H1 (cell line): Measurements from ENCODE around the gene CUBN. TPM values are rescaled to one million over a fixed set of nuclear protein-coding genes. Genes with fewer than 3 reads are reported as not detected.

ENCODE experiments used
- CTCF ChIA-PET: fragments of 300-600 bp; sonication (Branson Sonifier 250); formaldehyde crosslinking; loops from one replicate; lab custom pipeline; 2021; ENCODE audit not compliant: partially characterized antibody; lab: Charles Lee
- POLR2A ChIA-PET: fragments of 300-600 bp; sonication (Branson Sonifier 250); formaldehyde crosslinking; loops from one replicate; lab custom pipeline; 2021; ENCODE audit warnings: inconsistent platforms; ENCODE audit not compliant: partially characterized antibody; lab: Charles Lee
- DNase-seq, 2 experiments: peaks; one replicate each; pipeline versions ENCODE4 v3.0.0 to v3.0.0-alpha.2; 2010 to 2022; ENCODE audit warnings: low spot score in 2 of 2, low read depth in 1 of 2, mixed read lengths in 1 of 2
- FAIRE-seq: peaks from 2 replicates; lab custom pipeline; 2011; peaks lifted over from hg19 to GRCh38; lab: Jason Lieb, UNC
- H2AFZ ChIP-seq: 2 replicates; pipeline ENCODE4 v1.8.1; 2012; ENCODE audit warnings: low read length, inconsistent platforms
- H2AK5ac ChIP-seq: 2 replicates; pipeline ENCODE4 v1.6.1; 2013; ENCODE audit warnings: low read depth, low read length
- H2BK120ac ChIP-seq: replicated peaks from 2 replicates; pipeline ENCODE3; 2013; ENCODE audit warnings: low read depth, low read length, inconsistent platforms
- H2BK12ac ChIP-seq: 2 replicates; pipeline ENCODE4 v1.6.1; 2013; ENCODE audit warnings: low read depth, low read length
- H2BK15ac ChIP-seq: 2 replicates; pipeline ENCODE4 v1.6.1; 2013; ENCODE audit warnings: low read length
- H2BK20ac ChIP-seq: 2 replicates; pipeline ENCODE4 v1.6.1; 2013; ENCODE audit warnings: low read length
- H2BK5ac ChIP-seq: 2 replicates; pipeline ENCODE4 v1.6.1; 2013; ENCODE audit warnings: low read depth, low read length
- H3K14ac ChIP-seq: 2 replicates; pipeline ENCODE4 v1.6.1; 2013; ENCODE audit warnings: inconsistent platforms; ENCODE audit not compliant: insufficient read length
- H3K18ac ChIP-seq: 2 replicates; pipeline ENCODE4 v1.6.1; 2013; ENCODE audit warnings: low read length; ENCODE audit errors: extremely low read depth
- H3K23ac ChIP-seq: 2 replicates; pipeline ENCODE4 v1.6.1; 2013; ENCODE audit warnings: inconsistent platforms; ENCODE audit not compliant: insufficient read length
- H3K23me2 ChIP-seq: 2 replicates; pipeline ENCODE4 v1.6.1; 2013; ENCODE audit warnings: low read depth, low read length
- H3K27ac ChIP-seq: 2 replicates; pipeline ENCODE4 v1.6.1; 2011; ENCODE audit warnings: low read depth, low read length, inconsistent platforms
- H3K27me3 ChIP-seq, 4 experiments: replicated peaks in 1 of 4; 1 replicate in 1 of 4; 2 replicates in 3 of 4; pipeline versions ENCODE4 v1.6.1 to v1.8.1; 2011 to 2013; ENCODE audit warnings: low read length in 3 of 4, mild to moderate bottlenecking in 3 of 4, inconsistent platforms in 2 of 4, mixed read lengths in 2 of 4, moderate library complexity in 1 of 4; ENCODE audit not compliant: control insufficient read depth in 3 of 4, insufficient read depth in 3 of 4; ENCODE audit errors: extremely low read depth in 1 of 4
- H3K36me3 ChIP-seq, 4 experiments: 2 replicates each; pipeline versions ENCODE4 v1.6.1 to v1.8.1; 2011 to 2013; ENCODE audit warnings: mild to moderate bottlenecking in 4 of 4, low read length in 3 of 4, moderate library complexity in 2 of 4, control low read depth in 1 of 4, inconsistent platforms in 1 of 4; ENCODE audit not compliant: insufficient read depth in 4 of 4, control insufficient read depth in 2 of 4
- H3K4ac ChIP-seq: replicated peaks from 2 replicates; pipeline ENCODE3; 2013; ENCODE audit warnings: low read length, low read depth, mixed read lengths, inconsistent platforms; ENCODE audit not compliant: insufficient read length
- H3K4me1 ChIP-seq, 4 experiments: replicated peaks in 1 of 4; 1 replicate in 1 of 4; 2 replicates in 3 of 4; pipeline versions ENCODE4 v1.6.1 to v1.8.1; 2011 to 2013; ENCODE audit warnings: low read length in 3 of 4, inconsistent platforms in 2 of 4, mixed read lengths in 1 of 4; ENCODE audit not compliant: insufficient read depth in 4 of 4, control insufficient read depth in 3 of 4
- H3K4me2 ChIP-seq, 2 experiments: 2 replicates each; pipeline versions ENCODE4 v1.6.1 to v1.8.1; 2011 to 2013; ENCODE audit warnings: low read depth in 2 of 2, low read length in 2 of 2, control low read depth in 1 of 2, inconsistent platforms in 1 of 2, mild to moderate bottlenecking in 1 of 2; ENCODE audit not compliant: insufficient read depth in 1 of 2
- H3K4me3 ChIP-seq, 4 experiments: fragments of 200-600, 300-600 bp in 1 of 4; sonication (generic), shearing (Covaris generic), sonication (Bioruptor Twin) in 1 of 4; 2 replicates each; pipeline versions ENCODE4 v1.5.1 to v1.8.1; 2011 to 2016; ENCODE audit warnings: low read length in 4 of 4, low read depth in 3 of 4, control low read depth in 2 of 4, inconsistent platforms in 2 of 4, mild to moderate bottlenecking in 2 of 4, mixed read lengths in 1 of 4, moderate library complexity in 1 of 4; ENCODE audit not compliant: insufficient read depth in 2 of 4; ENCODE audit errors: extremely low read depth in 1 of 4
- H3K56ac ChIP-seq: replicated peaks from 2 replicates; pipeline ENCODE3; 2013; ENCODE audit warnings: low read depth, mild to moderate bottlenecking, mixed read lengths, low read length, inconsistent platforms; ENCODE audit not compliant: insufficient read length
- H3K79me1 ChIP-seq: 2 replicates; pipeline ENCODE4 v1.6.1; 2013; ENCODE audit warnings: low read depth, low read length, control low read depth
- H3K79me2 ChIP-seq, 2 experiments: 2 replicates each; pipeline versions ENCODE4 v1.6.1 to v1.8.1; 2012 to 2013; ENCODE audit warnings: low read length in 2 of 2, mild to moderate bottlenecking in 2 of 2, inconsistent platforms in 1 of 2; ENCODE audit not compliant: insufficient read depth in 2 of 2, control insufficient read depth in 1 of 2
- H3K9ac ChIP-seq, 4 experiments: replicated peaks in 1 of 4; 1 replicate in 1 of 4; 2 replicates in 3 of 4; pipeline versions ENCODE4 v1.6.1 to v1.8.1; 2011 to 2013; ENCODE audit warnings: low read depth in 3 of 4, low read length in 3 of 4, control low read depth in 2 of 4, mild to moderate bottlenecking in 2 of 4, moderate library complexity in 2 of 4, inconsistent platforms in 1 of 4; ENCODE audit errors: extremely low read depth in 1 of 4
- H3K9me3 ChIP-seq, 2 experiments: 2 replicates each; pipeline versions ENCODE4 v1.6.1 to v1.8.1; 2012 to 2013; ENCODE audit warnings: mild to moderate bottlenecking in 2 of 2, moderate library complexity in 2 of 2, control low read depth in 1 of 2, inconsistent platforms in 1 of 2, low read depth in 1 of 2, low read length in 1 of 2, mixed read lengths in 1 of 2; ENCODE audit not compliant: insufficient read depth in 2 of 2
- H4K20me1 ChIP-seq, 2 experiments: replicated peaks in 1 of 2; 2 replicates each; pipeline versions ENCODE3 to v1.8.1; 2011 to 2013; ENCODE audit warnings: inconsistent platforms in 2 of 2, low read length in 2 of 2, mild to moderate bottlenecking in 1 of 2; ENCODE audit not compliant: insufficient read depth in 2 of 2, control insufficient read depth in 1 of 2
- H4K5ac ChIP-seq: 2 replicates; pipeline ENCODE4 v1.6.1; 2013; ENCODE audit warnings: low read length, low read depth, mixed read lengths, inconsistent platforms; ENCODE audit not compliant: insufficient read length
- H4K8ac ChIP-seq: 2 replicates; pipeline ENCODE4 v1.8.0; 2013; ENCODE audit warnings: mild to moderate bottlenecking, moderate library complexity, low read length, inconsistent platforms; ENCODE audit not compliant: insufficient read depth; ENCODE audit errors: extremely low read depth
- H4K91ac ChIP-seq: replicated peaks from 2 replicates; pipeline ENCODE3; 2013; ENCODE audit warnings: low read length, mixed read lengths, inconsistent platforms; ENCODE audit not compliant: insufficient read length
- ASH2L ChIP-seq: fragments of 200-600, 300-600 bp; sonication (generic); IDR thresholded peaks from one replicate; pipeline ENCODE4 v1.7.1; 2017; ENCODE audit warnings: low read length
- BRCA1 ChIP-seq: IDR thresholded peaks from 2 replicates; pipeline ENCODE4 v1.6.1; 2012; ENCODE audit warnings: low read depth, low read length, improper control_type of control experiment
- EZH2 ChIP-seq: fragments of 200-600 bp; sonication (generic); IDR thresholded peaks from 2 replicates; pipeline ENCODE4 v1.7.1; 2012; ENCODE audit warnings: low read depth, mild to moderate bottlenecking, moderate library complexity, low read length, inconsistent platforms; ENCODE audit not compliant: severe bottlenecking
- HDAC2 ChIP-seq, 2 experiments: fragments of 300-600 bp in 1 of 2; sonication (generic) in 1 of 2; IDR thresholded peaks; 2 replicates each; pipeline ENCODE4 v1.6.1; 2011 to 2012; ENCODE audit warnings: low read depth in 2 of 2, low read length in 2 of 2, mild to moderate bottlenecking in 2 of 2, moderate library complexity in 2 of 2, borderline replicate concordance in 1 of 2, inconsistent platforms in 1 of 2
- KDM1A ChIP-seq: fragments of 200-600, 300-600 bp; sonication (generic); IDR thresholded peaks from 2 replicates; pipeline ENCODE4 v1.7.1; 2016; ENCODE audit warnings: mild to moderate bottlenecking, low read length, borderline replicate concordance
- KDM4A ChIP-seq: IDR thresholded peaks from one replicate; pipeline ENCODE4 v1.7.1; 2012; ENCODE audit warnings: low read depth, mild to moderate bottlenecking, moderate library complexity, low read length, inconsistent platforms; ENCODE audit not compliant: severe bottlenecking
- NRF1 ChIP-seq: IDR thresholded peaks from 2 replicates; pipeline ENCODE4 v1.6.1; 2011; ENCODE audit warnings: mild to moderate bottlenecking, low read depth, low read length, improper control_type of control experiment
- POU5F1 ChIP-seq: IDR thresholded peaks from 2 replicates; pipeline ENCODE4 v1.6.1; 2011; ENCODE audit warnings: low read depth, mild to moderate bottlenecking, low read length, moderate library complexity
- RNF2 ChIP-seq: fragments of 200-900, 300-1000 bp; sonication (generic); IDR thresholded peaks from 2 replicates; pipeline ENCODE4 v1.7.1; 2016; ENCODE audit warnings: borderline replicate concordance, low read depth, mild to moderate bottlenecking, antibody characterized with exemption, low read length; ENCODE audit not compliant: poor library complexity, severe bottlenecking; ENCODE audit errors: missing control alignments
- SIN3A ChIP-seq, 2 experiments: IDR thresholded peaks in 1 of 2; conservative IDR thresholded peaks in 1 of 2; 2 replicates each; pipeline ENCODE4 v1.6.1; 2011 to 2012; ENCODE audit warnings: low read length in 2 of 2, improper control_type of control experiment in 1 of 2, low read depth in 1 of 2, mild to moderate bottlenecking in 1 of 2
- SP2 ChIP-seq: IDR thresholded peaks from 2 replicates; pipeline ENCODE4 v1.6.1; 2012; ENCODE audit warnings: mild to moderate bottlenecking, low read length, inconsistent platforms
- TAF1 ChIP-seq: IDR thresholded peaks from 2 replicates; pipeline ENCODE4 v1.6.1; 2011; ENCODE audit warnings: mild to moderate bottlenecking, low read depth, low read length
- WGBS, 2 experiments: shearing (Covaris generic) in 1 of 2; methylation state at CpG; one replicate each; pipeline versions ENCODE4 v1.1.6 to v1.1.7; 2013 to 2015; ENCODE audit warnings: low lambda C conversion rate in 2 of 2, mixed read lengths in 2 of 2, inconsistent platforms in 1 of 2, low coverage in 1 of 2, missing lambda C conversion rate in 1 of 2; ENCODE audit not compliant: insufficient replicate concordance in 2 of 2, insufficient coverage in 1 of 2, insufficient read length in 1 of 2; ENCODE audit errors: extremely low coverage in 1 of 2, missing lambda C conversion rate in 1 of 2; 5-methylcytosine and 5-hydroxymethylcytosine counted together
- polyA plus RNA-seq, 7 experiments: library from polyadenylated mRNA; depleted of rRNA in 3 of 7; stranded (reverse) in 5 of 7; unstranded in 2 of 7; fragments of >200 nt in 5 of 7; fragments of 200-250 nt in 2 of 7; gene quantifications; 1 replicate in 5 of 7; 2 replicates in 1 of 7; 4 replicates in 1 of 7; pipeline versions ENCODE4 v1.2.1 to v1.2.3, GENCODE V29; 2011 to 2013; ENCODE audit warnings: missing spikeins in 2 of 7, mixed read lengths in 2 of 7
- total RNA-seq: library from RNA; stranded (reverse); fragmentation: NEBNext Ultra II Directional; extraction: Animal tissue kit (Norgen Biotek cat#: 25700); gene quantifications from 2 replicates; pipeline ENCODE4 v1.2.1, GENCODE V29; 2021
- TF ChIP-seq, protein P1 (sequence below): IDR thresholded peaks from 2 replicates; pipeline ENCODE4 v1.6.1; 2012; ENCODE audit warnings: inconsistent platforms

CUBN gene
- total and polyA plus RNA-seq, 2 of the 8 experiments (the other 6 are each of a cell fraction or from before 2014, with no cell fraction given) = 0.04 to 0.08 TPM

DNA sequence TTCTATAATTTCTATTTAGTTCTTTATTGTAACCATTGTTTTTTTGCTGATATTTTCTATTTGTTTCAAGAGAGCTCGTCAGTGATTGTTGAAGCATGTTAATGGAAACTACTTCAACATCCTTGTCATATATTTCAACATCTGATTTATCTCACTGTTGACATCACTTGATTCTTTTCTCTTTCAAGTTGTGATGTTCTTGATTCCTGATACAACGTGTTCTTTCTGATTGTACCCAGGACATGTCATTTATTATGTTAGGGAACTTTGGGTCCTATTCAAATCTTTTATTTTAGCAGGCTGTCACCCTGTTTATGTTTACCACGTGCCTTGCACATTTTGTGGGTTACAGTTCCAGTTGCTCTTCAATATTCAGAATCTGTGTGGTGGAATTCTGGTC is 232.6 kb downstream of the CUBN start:
- H3K14ac ChIP-seq = no peak overlapping the region
- no peak overlapping the region for H3K23ac ChIP-seq
- H3K4me2 ChIP-seq = no peak overlapping the region
- H2BK15ac ChIP-seq = no peak overlapping the region
- H3K9me3 ChIP-seq = no peaks in the 10 kb centered on the region
- no peak for FAIRE-seq
- H2AFZ ChIP-seq = no peak overlapping the region
- no peaks in the 10 kb centered on the region for H3K79me1 ChIP-seq
- no peak overlapping the region for H3K18ac ChIP-seq
- ChIA-PET POLR2A (no interaction called here), CTCF (no interaction called here)
- no peak for DNase-seq
- no peak overlapping the region for H3K4me3 ChIP-seq
- H2AK5ac ChIP-seq = no peak overlapping the region
- no peak overlapping the region for H3K56ac ChIP-seq
- H4K91ac ChIP-seq = no peak overlapping the region
- no peaks in the 10 kb centered on the region for H3K36me3 ChIP-seq
- 89% methylated on average over 3 of the region's 3 CpGs; no CpG with 5 or more reads in 1 of the 2 experiments for WGBS, 2 experiments
- H2BK120ac ChIP-seq = no peak overlapping the region
- no peak overlapping the region for H3K9ac ChIP-seq
- H3K79me2 ChIP-seq = no peaks in the 10 kb centered on the region
- H4K20me1 ChIP-seq = no peaks in the 10 kb centered on the region
- H2BK20ac ChIP-seq = no peak overlapping the region
- H3K4ac ChIP-seq = no peak overlapping the region
- no peak overlapping the region for H4K5ac ChIP-seq
- no peak overlapping the region for H2BK12ac ChIP-seq
- H3K27me3 ChIP-seq = no peaks in the 10 kb centered on the region
- no peak overlapping the region for H4K8ac ChIP-seq
- H3K27ac ChIP-seq = no peak overlapping the region
- peaks cover 0 to 12% (median 3%) of the 10 kb centered on the region in 4 experiments; a peak in 3 of 7 replicates for H3K4me1 ChIP-seq
- no peaks in the 10 kb centered on the region for H3K23me2 ChIP-seq
- no peak overlapping the region for H2BK5ac ChIP-seq
- no peak for TF ChIP-seq POU5F1
- no peak for TF ChIP-seq HDAC2 (IDR thresholded peaks at IDR 0.05; ENCODE audit: borderline replicate concordance in 1 of 2, low read depth in 2 of 2, low read length in 2 of 2)
- no peak for TF ChIP-seq ASH2L
- no peak for TF ChIP-seq RNF2
- TF ChIP-seq SP2 = no peak
- TF ChIP-seq EZH2 = no peak
- no peak for TF ChIP-seq TAF1
- TF ChIP-seq SIN3A (conservative IDR thresholded peaks at IDR 0.05 in 1 of 2, IDR thresholded peaks at IDR 0.05 in 1 of 2; ENCODE audit: low read depth in 1 of 2, low read length in 2 of 2) = no peak
- TF ChIP-seq KDM1A = no peak
- no peak for TF ChIP-seq BRCA1
- no peak for TF ChIP-seq NRF1
- no peak for TF ChIP-seq KDM4A
- TF ChIP-seq, protein P1, sequence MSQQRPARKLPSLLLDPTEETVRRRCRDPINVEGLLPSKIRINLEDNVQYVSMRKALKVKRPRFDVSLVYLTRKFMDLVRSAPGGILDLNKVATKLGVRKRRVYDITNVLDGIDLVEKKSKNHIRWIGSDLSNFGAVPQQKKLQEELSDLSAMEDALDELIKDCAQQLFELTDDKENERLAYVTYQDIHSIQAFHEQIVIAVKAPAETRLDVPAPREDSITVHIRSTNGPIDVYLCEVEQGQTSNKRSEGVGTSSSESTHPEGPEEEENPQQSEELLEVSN = no peak
